GM19463 (cell line): ENCODE data around the gene FAM216B.

Experiments
- ATAC-seq: cut with Tn5 transposase; IDR thresholded peaks from one replicate; pipeline ENCODE4 v1.9.1; 2021; ENCODE audit warnings: mild to moderate bottlenecking, moderate library complexity; ENCODE audit not compliant: unreplicated experiment

FAM216B gene

GRCh38 chr13:42832341-42833096, 51.1 kb downstream of the FAM216B start:
- no peak for ATAC-seq

GRCh38 chr13:42834946-42835345, 53.6 kb downstream of the FAM216B start:
- no peak for ATAC-seq

- no peak for ATAC-seq
These were observed 55.7 kb downstream of the FAM216B start for GRCh38 chr13:42836930-42837690.
